Motor neuron (in vitro differentiated cells): ENCODE data around the gene KLF9. TPM values are rescaled to one million over a fixed set of nuclear protein-coding genes. Genes with fewer than 3 reads are reported as not detected.

Source experiments
- ATAC-seq, 8 experiments: fragments of 200-7000 bp; cut with Tn5 transposase; replicated peaks in 6 of 8; 2 replicates each; pipeline ENCODE4 v1.8.0; 2021; ENCODE audit warnings: mild to moderate bottlenecking in 8 of 8, moderate library complexity in 8 of 8
- H3K27ac ChIP-seq, 2 donors: fragments of 250-450 bp; sonication (Bioruptor Pico); 2 replicates each; pipeline ENCODE4 v1.9.0; 2021; ENCODE audit warnings: antibody characterized with exemption in 2 of 2, mild to moderate bottlenecking in 2 of 2, moderate library complexity in 1 of 2
- H3K4me1 ChIP-seq, 2 donors: fragments of 250-450 bp; sonication (Bioruptor Pico); replicated peaks in 1 of 2; 2 replicates each; pipeline ENCODE4 v1.6.1; 2021; ENCODE audit warnings: antibody characterized with exemption in 2 of 2, mild to moderate bottlenecking in 2 of 2, moderate library complexity in 1 of 2
- H3K4me3 ChIP-seq, 5 donors: fragments of 250-450 bp; sonication (Bioruptor Pico); 2 replicates each; pipeline ENCODE4 v1.9.0; 2021; ENCODE audit warnings: antibody characterized with exemption in 5 of 5, mild to moderate bottlenecking in 5 of 5, moderate library complexity in 4 of 5
- WGBS, 10 experiments: fragments of 450-650 bp; shearing (Covaris generic); methylation state at CpG; one replicate each; pipeline ENCODE4 v1.0.0; 2022; 5-methylcytosine and 5-hydroxymethylcytosine counted together
- in situ Hi-C, 9 experiments: fragments of 400-800 bp; cut with MboI; loops; one replicate each; pipeline ENCODE4 v1.15.0; 2021; ENCODE audit warnings: low sequenced_read_pairs in 9 of 9, low pct_unique_long_range_greater_than_20kb in 2 of 9; ENCODE audit not compliant: unreplicated experiment in 9 of 9
- total RNA-seq, 8 experiments: library from RNA; unstranded; fragments of 300-600 nt; gene quantifications; 2 replicates each; pipeline versions ENCODE4 v1.2.3 to v1.2.4, GENCODE V29; 2022

The KLF9 gene
- total RNA-seq, 8 experiments from 2014 or later, result 0.79 to 32.9 (median 3.6) TPM

- no peak overlapping the region for H3K27ac ChIP-seq
- no peak for ATAC-seq
- in situ Hi-C loops, result no loop called here
- no peaks in the 10 kb centered on the region for H3K4me1 ChIP-seq
- 25 to 79% (median 50%) methylated on average over 1 to 5 of the region's 5 CpGs; no CpG with 5 or more reads in 1 of the 10 experiments for WGBS, 10 experiments
- no peak overlapping the region for H3K4me3 ChIP-seq
Observed at GRCh38 chr9:70439991-70440706, 25.7 kb upstream of the KLF9 start.

DNA sequence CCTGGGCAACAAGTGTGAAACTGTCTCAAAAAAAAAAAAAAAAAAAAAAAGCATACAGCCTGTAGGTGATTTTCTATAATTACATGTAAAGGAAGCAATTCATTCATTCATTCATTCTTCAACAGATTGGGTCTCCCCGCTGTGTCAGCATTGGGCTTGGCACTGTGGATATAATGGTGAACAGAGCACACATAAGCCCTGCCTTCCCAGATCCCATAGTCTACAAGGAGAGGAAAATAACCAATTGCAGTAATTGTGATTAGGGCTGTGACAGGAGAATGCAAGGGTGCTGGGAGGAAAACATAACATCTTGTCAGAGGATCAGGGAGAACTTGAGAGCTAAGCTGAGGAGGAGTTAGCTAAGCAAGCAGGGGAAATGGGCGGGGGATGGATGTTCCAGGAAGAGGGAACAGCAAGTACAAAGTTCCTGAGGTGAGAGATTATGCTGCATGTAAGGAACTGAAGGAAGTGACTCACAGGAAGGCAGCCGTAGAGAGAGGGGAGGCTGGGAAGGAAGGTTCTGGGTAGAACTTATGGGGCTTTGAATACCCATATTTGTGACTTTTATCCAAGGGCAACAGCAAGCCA, 24.0 kb upstream of the KLF9 start:
- in situ Hi-C loops, result no loop called here
- H3K27ac ChIP-seq, result no peak overlapping the region
- ATAC-seq, result peak in 3 of 8 experiments; percentile 57 to 97 (median 96)
- 0 to 93% (median 65%) methylated on average over 1 to 3 of the region's 3 CpGs; no CpG with 5 or more reads in 2 of the 10 experiments for WGBS, 10 experiments
- H3K4me3 ChIP-seq, result no peak overlapping the region
- no peaks in the 10 kb centered on the region for H3K4me1 ChIP-seq

GRCh38 chr9:70435948-70436347, 21.5 kb upstream of the KLF9 start:
- no peak overlapping the region for H3K4me3 ChIP-seq
- no peak for ATAC-seq
- H3K4me1 ChIP-seq, result no peaks in the 10 kb centered on the region
- in situ Hi-C loops, result no loop called here
- H3K27ac ChIP-seq, result no peak overlapping the region
- WGBS, 10 experiments, result 0 to 100% (median 100%) methylated on average over 1 of the region's 1 CpG; no CpG with 5 or more reads in 1 of the 10 experiments

DNA sequence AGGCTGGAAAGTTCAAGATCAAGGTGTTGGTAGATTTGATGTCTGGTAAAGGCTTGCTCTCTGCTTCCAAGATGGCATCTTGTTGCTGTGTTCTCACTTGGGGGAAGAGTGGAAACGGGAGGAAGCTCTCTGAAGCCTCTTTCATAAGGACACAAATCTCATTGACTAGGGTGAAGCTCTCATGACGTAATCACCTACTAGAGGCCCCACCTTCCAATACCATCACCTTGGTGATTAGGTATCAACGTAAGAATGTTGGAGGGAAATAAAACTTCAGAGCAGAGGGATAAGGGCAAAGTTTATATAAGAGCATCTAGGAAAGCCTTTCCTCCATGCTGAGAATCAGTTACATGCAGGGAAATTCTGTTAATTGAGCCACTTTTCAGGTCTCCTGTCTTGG, 15.4 kb upstream of the KLF9 start:
- H3K27ac ChIP-seq, result no peak overlapping the region
- H3K4me3 ChIP-seq, result no peak overlapping the region
- in situ Hi-C loops, result loop anchor here in 1 of 9 experiments (10.0 kb wide), 1 partner anchor 55 kb away; no protein-coding TSS in a partner anchor
- WGBS, 10 experiments, result 60 to 100% (median 80%) methylated on average over 1 to 3 of the region's 3 CpGs; no CpG with 5 or more reads in 3 of the 10 experiments
- no peak for ATAC-seq
- H3K4me1 ChIP-seq, result no peaks in the 10 kb centered on the region

GRCh38 chr9:70428781-70429180, 14.3 kb upstream of the KLF9 start:
- in situ Hi-C loops, result loop anchor here in 1 of 9 experiments (10.0 kb wide), 1 partner anchor 56 kb away; no protein-coding TSS in a partner anchor
- no peaks in the 10 kb centered on the region for H3K4me1 ChIP-seq
- no peak overlapping the region for H3K27ac ChIP-seq
- ATAC-seq, result no peak
- H3K4me3 ChIP-seq, result no peak overlapping the region
- WGBS, 10 experiments, result 88 to 100% (median 94%) methylated on average over 3 to 5 of the region's 5 CpGs; no CpG with 5 or more reads in 1 of the 10 experiments

- WGBS, 10 experiments, result 37 to 100% (median 77%) methylated on average over 1 to 10 of the region's 11 CpGs; no CpG with 5 or more reads in 1 of the 10 experiments
- no peak overlapping the region for H3K4me3 ChIP-seq
- in situ Hi-C loops, result loop anchor here in 1 of 9 experiments (10.0 kb wide), 1 partner anchor 57 kb away; no protein-coding TSS in a partner anchor
- H3K4me1 ChIP-seq, result no peaks in the 10 kb centered on the region
- peak in 1 of 8 experiments; percentile 33 for ATAC-seq
- H3K27ac ChIP-seq, result no peak overlapping the region
Observed at GRCh38 chr9:70427161-70427945, 12.9 kb upstream of the KLF9 start.

DNA sequence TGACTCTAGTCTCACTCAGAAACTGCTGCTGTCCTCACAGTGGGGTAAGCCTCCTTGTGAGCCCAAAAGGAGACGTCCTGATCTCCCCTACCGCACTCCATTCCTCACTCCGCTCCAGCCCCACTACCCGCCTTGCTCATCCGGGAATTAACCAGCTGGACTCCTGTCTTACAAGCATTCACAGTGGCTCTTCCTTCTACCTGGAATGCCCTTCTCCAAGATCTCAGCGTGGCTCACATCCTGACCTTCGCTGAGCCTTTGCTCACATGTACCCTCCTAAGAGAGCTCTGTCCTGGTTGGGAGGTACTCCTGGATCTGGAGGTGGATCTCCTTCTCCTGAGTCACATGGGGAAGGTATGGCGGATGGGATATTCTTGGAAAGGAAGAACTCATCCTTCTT, 10.7 kb upstream of the KLF9 start:
- in situ Hi-C loops, result loop anchor here in 1 of 9 experiments (10.0 kb wide), 1 partner anchor 60 kb away; no protein-coding TSS in a partner anchor
- no peak for ATAC-seq
- Histone ChIP-seq H3K27ac (no peak overlapping the region), H3K4me3 (no peak overlapping the region), H3K4me1 (peaks cover 5 to 8% of the 10 kb centered on the region in 2 donors)
- WGBS, 10 experiments, result 31 to 100% (median 67%) methylated on average over 1 to 5 of the region's 8 CpGs; no CpG with 5 or more reads in 2 of the 10 experiments

- in situ Hi-C loops, result loop anchor here in 2 of 9 experiments (10.0 to 25.0 kb wide), 2 partner anchors 62 to 165 kb away; no protein-coding TSS in a partner anchor
- 72 to 100% (median 90%) methylated on average over 2 to 6 of the region's 6 CpGs for WGBS, 10 experiments
- no peak for ATAC-seq
- no peak overlapping the region for H3K4me3 ChIP-seq
- peaks cover 8 to 13% of the 10 kb centered on the region in 2 donors for H3K4me1 ChIP-seq
- no peak overlapping the region for H3K27ac ChIP-seq
Observed at GRCh38 chr9:70422371-70423043, 8.1 kb upstream of the KLF9 start.

DNA sequence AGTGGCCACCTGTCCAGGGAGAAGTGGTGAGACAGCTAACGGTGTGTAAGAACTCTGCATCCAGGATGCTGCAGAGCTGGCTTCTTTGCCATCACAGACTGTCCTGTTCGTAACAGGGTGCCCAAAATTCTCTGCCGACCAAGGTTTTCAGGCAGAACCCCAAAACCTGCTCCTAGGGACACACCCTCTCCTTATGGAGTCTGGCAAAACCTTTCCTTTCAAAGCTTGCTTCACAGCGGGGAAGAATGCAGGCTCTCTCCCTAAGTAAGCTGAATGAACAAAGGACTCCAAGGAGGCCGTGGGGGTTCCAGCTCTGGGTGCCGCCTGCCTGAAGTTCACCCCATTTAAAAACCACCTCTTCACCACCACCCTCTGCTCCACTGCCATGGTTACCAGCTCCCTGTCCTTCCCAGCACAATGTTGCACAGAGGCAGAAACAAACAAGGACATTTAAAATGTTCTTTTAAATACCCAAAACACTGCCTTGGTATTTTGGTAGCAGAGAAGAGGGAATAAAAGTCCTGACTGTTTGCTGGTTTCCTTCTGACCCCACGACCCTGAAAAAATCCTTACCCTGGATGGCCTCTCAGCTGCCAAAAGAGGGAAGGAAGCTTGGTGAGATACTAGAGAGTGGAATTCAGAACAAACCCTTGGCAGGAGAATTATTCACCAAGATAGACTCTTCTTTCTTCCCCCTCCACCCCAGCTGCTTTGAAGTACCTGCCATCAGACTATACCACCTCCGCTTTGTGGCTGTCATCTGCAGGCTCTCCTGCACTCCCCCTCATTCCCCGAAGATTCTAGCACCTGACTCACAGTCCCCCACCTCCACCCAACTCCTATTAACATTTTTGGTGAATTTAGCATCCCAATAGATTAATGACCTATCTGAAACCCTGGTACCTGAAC, 7.1 kb upstream of the KLF9 start:
- H3K27ac ChIP-seq, result peak overlapping the region in 1 of 2 donors; percentile 89
- ATAC-seq, result no peak
- H3K4me1 ChIP-seq, result peaks cover 8 to 13% of the 10 kb centered on the region in 2 donors
- H3K4me3 ChIP-seq, result peak overlapping the region in 2 of 5 donors; percentile 47 to 50
- in situ Hi-C loops, result loop anchor here in 2 of 9 experiments (10.0 to 25.0 kb wide), 2 partner anchors 63 to 166 kb away; no protein-coding TSS in a partner anchor
- WGBS, 10 experiments, result 0 to 100% (median 40%) methylated on average over 1 to 7 of the region's 9 CpGs; no CpG with 5 or more reads in 1 of the 10 experiments

- Histone ChIP-seq H3K27ac (peak overlapping the region; percentile 75 to 89), H3K4me3 (peak overlapping the region; percentile 28 to 50 (median 47)), H3K4me1 (peaks cover 8 to 13% of the 10 kb centered on the region in 2 donors)
- in situ Hi-C loops, result loop anchor here in 2 of 9 experiments (10.0 to 25.0 kb wide), 2 partner anchors 64 to 167 kb away; no protein-coding TSS in a partner anchor
- ATAC-seq, result peak; percentile 6 to 51 (median 42)
- WGBS, 10 experiments, result 0 to 5% methylated on average over 3 to 4 of the region's 32 CpGs; no CpG with 5 or more reads in 8 of the 10 experiments
Observed at GRCh38 chr9:70420441-70421271, 6.2 kb upstream of the KLF9 start.
